Hepatocyte (in vitro differentiated cells): Measurements from ENCODE around the gene MGME1.

Source experiments
- EZH2 ChIP-seq: fragments of 200-600 bp; sonication (generic); IDR thresholded peaks from 2 replicates; pipeline ENCODE4 v1.6.1; 2016; ENCODE audit warnings: antibody characterized with exemption, mild to moderate bottlenecking, borderline replicate concordance
- EZH2phosphoT487 ChIP-seq: fragments of 200-600 bp; sonication (generic); IDR thresholded peaks from one replicate; pipeline ENCODE4 v1.6.1; 2018; ENCODE audit warnings: antibody characterized with exemption, mild to moderate bottlenecking, low read depth, moderate library complexity; ENCODE audit not compliant: unreplicated experiment, severe bottlenecking
- TF ChIP-seq, protein P1 (sequence below): fragments of 200-600 bp; sonication (generic); IDR thresholded peaks from 2 replicates; pipeline ENCODE4 v1.5.1; 2016; ENCODE audit warnings: antibody characterized with exemption, mild to moderate bottlenecking; ENCODE audit not compliant: poor library complexity

DNA sequence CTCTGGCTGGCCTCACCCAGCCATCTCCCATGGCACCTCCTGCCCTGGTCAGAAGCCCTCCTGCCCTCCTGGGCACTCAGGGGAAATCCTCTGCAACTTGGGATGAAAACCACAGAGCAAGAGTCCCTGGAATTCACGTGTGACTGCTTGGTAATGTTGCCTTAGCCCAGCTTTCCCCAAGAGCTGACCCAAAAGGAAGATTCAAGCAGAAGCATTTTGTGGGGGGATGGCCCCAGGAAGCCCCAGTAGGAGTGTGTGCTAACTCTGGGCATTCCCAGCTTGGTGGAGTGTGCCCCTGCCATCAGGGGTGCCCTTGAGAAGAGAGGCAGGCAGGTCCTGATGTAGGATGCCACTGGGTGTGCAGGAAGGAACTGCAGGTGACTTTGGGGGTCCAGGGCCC is 35.7 kb upstream of the MGME1 start:
- TF ChIP-seq, protein P1, sequence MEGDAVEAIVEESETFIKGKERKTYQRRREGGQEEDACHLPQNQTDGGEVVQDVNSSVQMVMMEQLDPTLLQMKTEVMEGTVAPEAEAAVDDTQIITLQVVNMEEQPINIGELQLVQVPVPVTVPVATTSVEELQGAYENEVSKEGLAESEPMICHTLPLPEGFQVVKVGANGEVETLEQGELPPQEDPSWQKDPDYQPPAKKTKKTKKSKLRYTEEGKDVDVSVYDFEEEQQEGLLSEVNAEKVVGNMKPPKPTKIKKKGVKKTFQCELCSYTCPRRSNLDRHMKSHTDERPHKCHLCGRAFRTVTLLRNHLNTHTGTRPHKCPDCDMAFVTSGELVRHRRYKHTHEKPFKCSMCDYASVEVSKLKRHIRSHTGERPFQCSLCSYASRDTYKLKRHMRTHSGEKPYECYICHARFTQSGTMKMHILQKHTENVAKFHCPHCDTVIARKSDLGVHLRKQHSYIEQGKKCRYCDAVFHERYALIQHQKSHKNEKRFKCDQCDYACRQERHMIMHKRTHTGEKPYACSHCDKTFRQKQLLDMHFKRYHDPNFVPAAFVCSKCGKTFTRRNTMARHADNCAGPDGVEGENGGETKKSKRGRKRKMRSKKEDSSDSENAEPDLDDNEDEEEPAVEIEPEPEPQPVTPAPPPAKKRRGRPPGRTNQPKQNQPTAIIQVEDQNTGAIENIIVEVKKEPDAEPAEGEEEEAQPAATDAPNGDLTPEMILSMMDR: no peak
- TF ChIP-seq EZH2phosphoT487: no peak
- no peak for TF ChIP-seq EZH2
